GM19468 (cell line): Measurements from ENCODE around the gene TJP2.

Experiments
- ATAC-seq: cut with Tn5 transposase; IDR thresholded peaks from one replicate; pipeline ENCODE4 v1.9.1; 2021; ENCODE audit warnings: mild to moderate bottlenecking, moderate library complexity, moderate number of reproducible peaks; ENCODE audit not compliant: unreplicated experiment; ENCODE audit errors: extremely low read depth

Gene TJP2

DNA sequence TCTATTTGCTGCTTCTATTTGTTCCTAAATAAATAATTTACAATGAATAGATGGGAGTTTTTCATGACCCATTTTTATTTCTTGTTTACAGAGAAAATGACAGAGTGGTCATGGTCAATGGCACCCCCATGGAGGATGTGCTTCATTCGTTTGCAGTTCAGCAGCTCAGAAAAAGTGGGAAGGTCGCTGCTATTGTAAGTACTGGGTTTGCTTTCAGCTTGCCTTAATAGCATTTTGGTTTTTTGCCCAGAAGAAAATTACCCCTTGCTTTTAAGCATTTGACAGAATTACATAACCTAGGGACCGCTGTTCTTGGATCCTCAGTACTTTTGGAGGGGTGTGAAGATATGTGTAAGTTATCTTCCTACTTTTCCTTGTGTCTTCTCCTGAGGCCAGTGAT is 44.1 kb downstream of the TJP2 start:
- ATAC-seq, result no peak

DNA sequence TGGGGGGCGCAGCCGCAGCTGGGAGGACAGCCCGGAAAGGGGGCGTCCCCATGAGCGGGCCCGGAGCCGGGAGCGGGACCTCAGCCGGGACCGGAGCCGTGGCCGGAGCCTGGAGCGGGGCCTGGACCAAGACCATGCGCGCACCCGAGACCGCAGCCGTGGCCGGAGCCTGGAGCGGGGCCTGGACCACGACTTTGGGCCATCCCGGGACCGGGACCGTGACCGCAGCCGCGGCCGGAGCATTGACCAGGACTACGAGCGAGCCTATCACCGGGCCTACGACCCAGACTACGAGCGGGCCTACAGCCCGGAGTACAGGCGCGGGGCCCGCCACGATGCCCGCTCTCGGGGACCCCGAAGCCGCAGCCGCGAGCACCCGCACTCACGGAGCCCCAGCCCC is 47.0 kb downstream of the TJP2 start:
- ATAC-seq, result no peak

DNA sequence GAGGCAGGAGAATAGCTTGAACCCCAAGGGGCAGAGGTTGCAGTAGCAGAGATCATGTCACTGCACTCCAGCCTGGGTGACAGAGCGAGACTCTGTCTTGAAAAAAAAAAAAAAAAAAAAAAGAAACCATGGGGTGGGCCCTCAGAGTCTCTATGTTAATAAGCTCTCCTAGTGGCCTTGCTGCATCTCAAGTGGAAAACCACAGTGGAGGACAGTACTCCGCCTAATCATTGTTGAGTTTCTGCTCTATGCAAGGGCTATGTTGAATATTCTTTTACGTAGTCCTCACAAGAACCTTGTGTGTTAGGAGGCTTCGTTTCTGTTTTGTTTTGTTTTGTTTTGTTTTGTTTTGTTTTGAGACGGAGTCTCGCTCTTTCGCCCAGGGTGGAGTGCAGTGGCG is 48.9 kb downstream of the TJP2 start:
- no peak for ATAC-seq

DNA sequence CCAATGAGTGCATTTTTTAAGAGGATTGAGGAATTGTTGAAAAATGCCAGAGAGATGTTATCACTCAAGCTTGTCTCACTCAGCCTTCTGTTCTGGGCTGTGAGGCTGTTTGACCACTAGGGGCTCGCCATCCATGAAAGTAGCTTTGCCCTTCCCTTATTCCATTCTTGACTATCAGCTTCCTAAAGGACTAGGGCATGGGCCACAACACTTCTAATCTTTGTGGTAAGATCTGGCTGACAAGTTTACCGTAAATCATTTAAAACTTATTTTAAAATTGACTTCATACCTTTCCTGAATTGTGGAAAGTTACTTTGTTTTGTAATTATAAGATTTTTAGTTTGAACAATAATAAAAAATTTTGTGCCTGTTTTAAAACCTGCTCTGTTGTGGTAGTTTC is 49.5 kb downstream of the TJP2 start:
- no peak for ATAC-seq

DNA sequence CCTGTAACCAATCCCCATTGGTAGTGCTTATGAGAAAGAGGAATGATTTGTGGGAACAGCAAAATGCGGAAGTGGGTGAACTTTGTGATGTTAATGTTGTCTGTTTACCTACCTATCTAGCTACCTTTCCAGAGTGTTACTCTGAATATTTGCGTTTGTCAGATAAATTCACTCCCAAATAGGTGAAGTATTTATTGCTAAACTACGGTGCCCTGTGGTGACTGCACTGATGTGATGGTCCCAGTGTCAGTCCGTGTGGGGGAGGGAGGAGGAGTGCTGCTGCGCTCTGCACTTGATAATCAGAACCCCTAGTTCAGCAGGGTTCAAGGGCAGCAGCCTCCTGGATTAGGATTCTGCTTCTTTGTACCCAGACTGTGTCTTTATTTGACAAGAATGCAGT is 55.3 kb downstream of the TJP2 start:
- ATAC-seq, result no peak

DNA sequence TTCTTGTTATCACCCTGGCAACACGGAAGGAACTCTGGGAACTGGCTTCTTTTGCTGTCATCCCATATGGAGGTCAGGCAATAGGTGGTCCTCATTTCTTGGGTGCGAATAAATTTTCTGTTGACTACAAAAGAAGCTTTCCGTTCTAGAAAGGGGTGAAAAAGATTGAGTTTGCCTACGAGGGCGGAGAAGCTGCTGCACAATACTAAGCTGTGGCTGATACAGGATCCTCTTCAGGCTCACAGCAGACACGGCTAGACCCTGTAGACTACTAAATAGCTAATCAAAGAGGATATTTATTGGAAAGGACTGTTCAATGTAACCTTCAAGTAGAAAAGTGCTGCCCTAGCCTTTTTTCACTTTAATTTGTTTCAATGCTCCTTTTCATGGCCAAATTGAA is 58.1 kb downstream of the TJP2 start:
- ATAC-seq, result no peak

DNA sequence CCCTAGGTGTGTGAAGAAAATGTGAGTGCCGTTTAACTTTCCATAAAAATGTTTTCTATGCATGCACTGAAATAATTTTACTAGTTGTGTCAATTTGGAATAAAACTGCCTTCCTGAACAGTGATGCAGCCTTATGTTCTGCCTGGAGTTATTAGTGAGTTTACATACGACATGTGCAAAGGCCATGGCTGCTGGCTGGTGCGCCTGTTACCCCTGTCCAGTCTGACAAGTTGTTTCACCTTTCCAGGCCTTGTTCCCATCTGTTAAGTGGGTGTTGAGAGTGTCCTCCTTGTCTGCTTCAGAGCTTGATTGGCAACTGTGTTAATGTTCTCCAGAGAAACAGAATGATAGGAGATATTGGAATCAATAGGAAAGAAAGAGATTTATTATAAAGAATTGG is 60.6 kb downstream of the TJP2 start:
- no peak for ATAC-seq

DNA sequence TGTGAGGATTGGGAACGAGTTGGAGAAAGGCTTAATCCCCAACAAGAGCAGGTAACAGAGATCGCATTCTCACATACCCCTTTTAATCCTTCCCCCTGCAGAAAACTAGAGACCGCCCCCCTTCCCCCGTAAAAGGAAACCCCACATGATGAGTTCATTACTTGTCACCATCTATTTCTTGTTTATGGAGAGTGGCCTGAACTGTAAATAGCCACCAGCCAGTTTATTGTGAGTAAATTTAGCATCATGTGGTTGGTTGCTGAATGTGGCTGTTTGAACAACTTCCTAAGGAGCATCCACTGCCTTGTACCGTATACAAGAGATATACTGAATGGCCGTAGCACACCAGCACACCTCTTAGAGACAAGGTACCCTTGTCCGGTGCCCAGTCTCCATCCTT is 62.1 kb downstream of the TJP2 start:
- ATAC-seq, result no peak

DNA sequence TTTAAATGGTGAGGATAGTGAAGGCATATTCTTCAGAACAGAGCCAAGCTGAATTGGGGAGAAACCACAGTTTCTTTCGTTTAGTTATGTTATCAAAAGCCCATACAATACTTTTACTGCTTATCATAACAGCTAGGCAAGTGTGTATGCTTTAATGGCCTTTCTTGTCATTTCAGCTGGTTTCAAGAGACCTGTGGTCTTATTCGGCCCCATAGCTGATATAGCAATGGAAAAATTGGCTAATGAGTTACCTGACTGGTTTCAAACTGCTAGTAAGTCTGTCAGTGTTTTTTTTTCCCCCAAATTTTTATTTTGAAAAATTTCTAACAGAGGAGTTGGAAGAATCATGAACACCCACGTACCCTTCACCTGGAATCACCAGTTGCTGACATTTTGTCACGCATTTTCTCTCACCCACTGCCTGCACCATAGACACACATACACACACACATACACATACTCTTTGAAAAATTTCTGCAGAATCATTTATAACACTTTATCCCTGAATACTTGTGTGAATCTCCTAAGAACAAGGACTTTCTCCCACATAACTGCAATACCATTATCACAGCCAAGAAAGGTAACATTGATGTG is 63.7 kb downstream of the TJP2 start:
- ATAC-seq, result no peak

DNA sequence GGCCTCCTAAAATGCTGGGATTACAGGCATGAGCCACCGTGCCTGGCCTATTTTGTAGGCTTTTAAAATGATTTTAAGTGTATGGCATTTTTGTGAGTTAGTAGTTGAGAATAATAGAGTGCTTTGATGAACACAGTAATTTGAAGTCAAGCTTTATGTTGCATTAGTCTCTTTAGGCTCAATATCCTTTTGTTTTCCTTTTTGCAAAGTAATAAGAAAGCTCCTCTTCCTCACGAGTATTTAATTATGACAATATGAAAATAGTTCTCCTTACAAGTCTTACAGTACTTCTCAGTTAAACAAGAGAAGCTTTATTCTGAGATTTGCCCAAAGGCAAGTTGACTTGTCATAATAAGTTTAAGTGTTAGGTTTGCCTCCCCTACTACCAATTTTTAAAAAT is 69.0 kb downstream of the TJP2 start:
- no peak for ATAC-seq

DNA sequence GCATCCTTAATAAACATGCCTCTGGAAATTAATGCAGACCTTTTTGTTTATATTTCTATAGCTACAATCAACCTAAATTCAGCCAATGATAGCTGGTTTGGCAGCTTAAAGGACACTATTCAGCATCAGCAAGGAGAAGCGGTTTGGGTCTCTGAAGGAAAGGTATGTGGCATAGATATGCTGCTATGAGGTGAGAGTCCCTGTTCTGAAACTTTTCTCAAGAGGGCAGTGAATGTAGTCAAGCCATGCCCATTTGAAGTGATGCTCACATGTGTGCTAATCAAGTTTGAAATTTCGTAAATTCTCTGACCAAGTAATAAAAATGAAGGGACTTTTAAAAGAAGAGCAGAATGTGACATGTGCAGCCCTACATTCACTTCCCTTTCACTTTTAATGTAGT is 72.6 kb downstream of the TJP2 start:
- ATAC-seq, result no peak

DNA sequence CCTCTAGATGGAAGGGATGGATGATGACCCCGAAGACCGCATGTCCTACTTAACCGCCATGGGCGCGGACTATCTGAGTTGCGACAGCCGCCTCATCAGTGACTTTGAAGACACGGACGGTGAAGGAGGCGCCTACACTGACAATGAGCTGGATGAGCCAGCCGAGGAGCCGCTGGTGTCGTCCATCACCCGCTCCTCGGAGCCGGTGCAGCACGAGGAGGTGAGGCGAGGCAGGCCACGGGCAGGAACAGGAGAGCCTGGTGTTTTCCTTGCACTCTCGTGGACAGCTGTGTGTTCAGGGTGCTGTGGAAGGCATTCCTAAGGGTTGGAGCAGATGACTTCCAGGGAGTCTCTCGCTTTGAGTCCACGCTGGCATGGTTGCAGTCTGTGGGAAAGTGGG is 73.9 kb downstream of the TJP2 start:
- ATAC-seq, result no peak

DNA sequence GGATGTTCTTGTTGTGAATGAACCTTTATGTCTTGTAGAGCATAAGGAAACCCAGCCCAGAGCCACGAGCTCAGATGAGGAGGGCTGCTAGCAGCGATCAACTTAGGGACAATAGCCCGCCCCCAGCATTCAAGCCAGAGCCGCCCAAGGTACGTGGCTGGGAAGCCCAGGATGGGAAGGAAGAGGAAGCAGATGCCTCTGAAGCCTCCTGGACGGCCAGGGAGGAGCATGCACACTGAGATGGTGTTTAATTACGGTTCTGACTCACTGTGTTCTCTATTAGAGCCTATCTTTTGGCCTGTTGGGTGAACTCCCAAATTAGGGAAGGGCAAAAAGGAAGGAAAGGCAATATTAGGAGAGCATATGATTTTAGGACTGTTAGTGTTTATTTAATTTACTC is 75.3 kb downstream of the TJP2 start:
- no peak for ATAC-seq

DNA sequence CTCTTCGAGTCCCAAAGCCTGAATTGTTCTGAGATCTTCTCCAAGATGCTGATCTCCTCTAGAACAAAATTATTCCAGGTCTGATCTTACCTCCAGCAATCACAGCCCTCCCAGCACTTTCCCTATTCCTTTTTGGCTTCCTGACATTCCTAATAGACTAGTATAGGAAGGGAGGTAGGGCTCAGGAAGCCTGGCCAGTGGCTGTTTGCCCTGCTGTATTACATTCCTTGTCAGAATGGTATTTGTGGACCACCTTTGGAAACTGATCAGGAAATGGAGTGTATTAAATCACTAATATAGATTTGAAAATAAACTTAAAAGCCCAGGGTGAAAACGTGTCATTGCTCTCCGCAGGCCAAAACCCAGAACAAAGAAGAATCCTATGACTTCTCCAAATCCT is 76.6 kb downstream of the TJP2 start:
- no peak for ATAC-seq

DNA sequence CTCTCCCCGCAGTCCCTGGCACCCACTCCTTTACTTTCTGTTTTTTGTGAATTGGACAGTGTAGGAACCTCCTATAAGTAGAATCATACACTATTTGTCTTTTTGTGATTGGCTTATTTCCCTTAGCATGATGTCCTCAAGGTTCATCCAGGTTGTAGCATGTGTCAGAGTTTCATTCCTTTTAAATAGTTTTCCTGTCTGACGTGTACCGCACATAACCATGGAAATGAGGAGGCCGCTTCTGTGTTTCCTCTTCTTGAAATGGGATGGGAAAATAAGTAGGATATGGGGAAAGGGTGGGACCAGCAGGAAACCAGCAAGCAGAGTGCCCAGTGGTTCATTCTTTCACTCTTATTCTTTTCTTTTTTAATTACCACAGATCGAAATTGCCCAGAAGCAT is 78.4 kb downstream of the TJP2 start:
- ATAC-seq, result no peak

DNA sequence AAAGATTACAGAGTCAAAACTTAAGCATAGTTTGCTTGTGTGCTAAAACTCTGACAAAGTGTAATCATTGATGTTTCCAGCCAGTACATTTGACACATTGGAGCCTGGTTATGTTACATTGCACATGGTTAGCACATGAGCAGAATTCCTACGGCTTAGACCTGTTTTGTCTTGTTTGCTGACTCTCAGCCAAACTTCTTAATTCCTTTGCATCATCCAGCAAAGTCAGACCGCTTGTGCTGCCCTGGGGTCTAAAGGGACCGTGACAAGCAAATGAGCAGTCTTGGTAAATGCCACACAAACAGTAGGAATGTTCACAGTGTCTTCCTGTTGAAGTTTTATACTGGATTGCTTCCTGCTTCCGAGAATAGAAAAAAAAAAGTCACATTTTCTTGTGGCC is 79.0 kb downstream of the TJP2 start:
- ATAC-seq, result no peak

DNA sequence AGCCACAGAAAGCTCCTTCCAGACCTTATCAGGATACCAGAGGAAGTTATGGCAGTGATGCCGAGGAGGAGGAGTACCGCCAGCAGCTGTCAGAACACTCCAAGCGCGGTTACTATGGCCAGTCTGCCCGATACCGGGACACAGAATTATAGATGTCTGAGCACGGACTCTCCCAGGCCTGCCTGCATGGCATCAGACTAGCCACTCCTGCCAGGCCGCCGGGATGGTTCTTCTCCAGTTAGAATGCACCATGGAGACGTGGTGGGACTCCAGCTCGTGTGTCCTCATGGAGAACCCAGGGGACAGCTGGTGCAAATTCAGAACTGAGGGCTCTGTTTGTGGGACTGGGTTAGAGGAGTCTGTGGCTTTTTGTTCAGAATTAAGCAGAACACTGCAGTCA is 80.1 kb downstream of the TJP2 start:
- no peak for ATAC-seq

DNA sequence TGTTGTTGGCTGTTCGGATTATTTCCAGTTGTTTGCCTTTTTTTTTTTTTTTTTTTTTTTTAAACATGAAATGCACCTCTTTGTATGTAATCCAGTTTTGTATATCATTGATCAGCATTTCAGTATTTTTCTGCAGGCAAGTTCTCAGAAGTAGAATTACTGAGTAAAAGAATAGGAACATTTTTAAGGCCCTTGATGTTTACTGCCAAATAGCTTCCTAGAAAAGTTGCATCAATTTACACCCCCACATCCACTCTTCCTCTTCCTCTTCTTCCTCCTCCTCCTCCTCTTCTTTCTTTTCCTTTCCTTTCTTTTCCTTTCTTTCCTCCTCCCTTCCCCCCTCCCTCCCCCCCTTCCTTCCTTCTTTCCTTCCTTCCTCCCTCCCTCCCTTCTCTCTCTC is 81.5 kb downstream of the TJP2 start:
- ATAC-seq, result no peak

DNA sequence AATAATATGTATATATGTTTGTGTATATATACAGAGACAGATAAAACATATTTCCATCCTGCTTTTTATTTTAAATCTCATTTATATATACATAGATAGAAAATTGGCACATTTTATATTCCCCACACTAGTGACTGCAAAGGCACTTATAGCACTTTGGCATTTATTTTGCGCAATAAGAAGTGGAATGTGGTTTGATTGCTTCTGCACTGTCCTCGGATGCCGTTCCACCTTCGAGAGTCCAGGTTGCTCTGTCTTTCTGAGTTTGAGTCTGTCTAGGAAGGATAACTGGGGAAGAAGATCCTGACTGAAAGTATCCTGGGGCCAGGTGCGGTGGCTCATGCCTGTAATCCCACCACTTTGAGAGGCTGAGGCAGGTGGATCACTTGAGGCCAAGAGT is 84.5 kb downstream of the TJP2 start:
- ATAC-seq, result no peak

DNA sequence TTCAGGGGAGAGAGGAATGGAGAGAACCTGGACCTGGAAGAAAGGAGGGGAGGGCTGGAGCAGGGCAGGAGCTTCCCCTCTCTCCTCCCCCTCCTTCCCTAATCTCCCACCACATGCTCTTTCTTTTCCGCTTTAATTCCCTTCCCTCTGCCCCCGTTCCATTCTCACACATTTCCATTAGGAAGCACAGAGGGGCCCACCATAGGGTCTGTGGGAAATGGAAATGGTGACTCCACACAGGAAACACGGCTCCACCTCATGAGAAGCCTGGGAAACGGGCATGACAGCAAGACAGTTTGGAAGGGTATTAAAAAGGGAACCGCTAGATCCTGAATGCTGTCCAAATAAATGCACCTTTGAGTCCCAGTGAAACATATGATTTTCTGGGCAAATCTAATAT is 86.1 kb downstream of the TJP2 start:
- ATAC-seq, result no peak

DNA sequence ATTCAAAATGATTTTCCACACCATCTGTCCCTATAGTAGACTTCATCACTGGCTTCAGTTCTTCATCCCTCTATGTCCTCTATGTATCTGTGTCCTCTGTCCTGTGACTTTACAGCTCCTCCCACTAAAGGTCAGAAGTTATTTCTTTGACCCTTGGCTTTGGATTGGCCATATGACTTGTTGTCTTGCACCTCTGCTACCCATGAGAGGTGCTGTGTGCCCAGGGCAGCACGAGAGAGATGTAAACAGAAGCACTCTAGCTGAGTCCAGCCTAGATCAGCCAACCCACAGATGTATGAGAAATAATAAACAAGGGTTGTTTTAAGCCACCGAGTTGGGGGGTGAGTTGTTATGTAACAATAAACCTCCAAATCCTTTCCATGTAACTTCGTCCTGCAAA is 87.6 kb downstream of the TJP2 start:
- ATAC-seq, result no peak

DNA sequence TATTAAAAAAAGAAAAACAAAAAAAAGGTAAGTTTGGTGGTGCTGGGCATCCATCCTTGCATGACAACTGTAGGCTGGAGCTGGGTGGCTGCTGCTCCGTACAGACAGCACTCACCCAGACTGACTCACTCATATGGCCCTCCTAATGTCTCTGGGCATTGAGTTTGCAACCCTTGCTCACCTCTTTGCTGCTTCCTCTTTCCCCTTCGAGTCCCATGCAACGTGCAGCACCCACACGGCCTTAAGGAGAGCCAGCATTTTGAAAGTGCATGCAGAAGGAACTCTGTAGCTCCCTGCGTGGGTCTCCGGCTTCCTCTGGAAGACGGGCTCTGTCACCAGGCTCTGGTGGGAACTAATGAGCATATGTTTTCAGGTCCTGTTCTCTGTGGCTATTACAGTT is 90.4 kb downstream of the TJP2 start:
- no peak for ATAC-seq

DNA sequence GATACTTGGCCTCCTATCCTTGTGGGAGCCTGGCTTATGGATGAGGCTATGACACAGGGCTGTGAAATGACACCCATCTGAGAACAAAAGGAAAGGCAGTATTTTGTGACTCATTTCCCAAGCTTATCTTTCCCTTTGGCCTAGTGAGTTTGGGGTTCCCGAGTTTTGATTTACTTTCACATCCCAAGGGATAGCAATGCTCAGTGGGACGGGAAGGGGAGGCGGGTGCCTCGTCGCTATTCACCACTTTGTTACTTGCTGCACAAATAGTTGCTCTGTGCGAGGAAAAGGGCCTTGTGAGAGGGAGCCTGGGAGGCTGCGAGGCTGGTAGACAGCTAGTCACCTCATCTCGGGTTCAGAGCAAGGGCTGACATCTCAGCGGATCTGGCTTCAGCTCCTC is 91.8 kb downstream of the TJP2 start:
- no peak for ATAC-seq
